WERI-Rb-1 (cell line): ENCODE results near the gene RASSF7.

Experiments
- DNase-seq: peaks from one replicate; pipeline ENCODE4 v3.0.0-alpha.2; 2020
- H3K27ac ChIP-seq: fragments of 250-450 bp; sonication (Bioruptor Pico); 2 replicates; pipeline ENCODE4 v1.5.1; 2020; ENCODE audit warnings: mild to moderate bottlenecking, moderate library complexity
- H3K27me3 ChIP-seq: fragments of 250-450 bp; sonication (Bioruptor Pico); 2 replicates; pipeline ENCODE4 v1.5.1; 2021; ENCODE audit warnings: mild to moderate bottlenecking, low read depth, moderate library complexity; ENCODE audit not compliant: insufficient read depth, severe bottlenecking
- H3K36me3 ChIP-seq: fragments of 250-450 bp; sonication (Bioruptor Pico); 2 replicates; pipeline ENCODE4 v1.5.1; 2020; ENCODE audit warnings: mild to moderate bottlenecking, moderate library complexity
- H3K4me3 ChIP-seq: 2 replicates; pipeline ENCODE4 v1.5.1; 2011; ENCODE audit warnings: low read depth, mild to moderate bottlenecking, control low read depth, low read length
- H3K9me3 ChIP-seq: fragments of 250-450 bp; sonication (Bioruptor Pico); 2 replicates; pipeline ENCODE4 v1.5.1; 2021; ENCODE audit warnings: mild to moderate bottlenecking, moderate library complexity; ENCODE audit not compliant: severe bottlenecking
- TF ChIP-seq, protein P1 (sequence below): IDR thresholded peaks from 2 replicates; pipeline ENCODE4 v1.5.1; 2011; ENCODE audit warnings: low read depth, mild to moderate bottlenecking, control low read depth, inconsistent platforms, low read length

Gene RASSF7

DNA sequence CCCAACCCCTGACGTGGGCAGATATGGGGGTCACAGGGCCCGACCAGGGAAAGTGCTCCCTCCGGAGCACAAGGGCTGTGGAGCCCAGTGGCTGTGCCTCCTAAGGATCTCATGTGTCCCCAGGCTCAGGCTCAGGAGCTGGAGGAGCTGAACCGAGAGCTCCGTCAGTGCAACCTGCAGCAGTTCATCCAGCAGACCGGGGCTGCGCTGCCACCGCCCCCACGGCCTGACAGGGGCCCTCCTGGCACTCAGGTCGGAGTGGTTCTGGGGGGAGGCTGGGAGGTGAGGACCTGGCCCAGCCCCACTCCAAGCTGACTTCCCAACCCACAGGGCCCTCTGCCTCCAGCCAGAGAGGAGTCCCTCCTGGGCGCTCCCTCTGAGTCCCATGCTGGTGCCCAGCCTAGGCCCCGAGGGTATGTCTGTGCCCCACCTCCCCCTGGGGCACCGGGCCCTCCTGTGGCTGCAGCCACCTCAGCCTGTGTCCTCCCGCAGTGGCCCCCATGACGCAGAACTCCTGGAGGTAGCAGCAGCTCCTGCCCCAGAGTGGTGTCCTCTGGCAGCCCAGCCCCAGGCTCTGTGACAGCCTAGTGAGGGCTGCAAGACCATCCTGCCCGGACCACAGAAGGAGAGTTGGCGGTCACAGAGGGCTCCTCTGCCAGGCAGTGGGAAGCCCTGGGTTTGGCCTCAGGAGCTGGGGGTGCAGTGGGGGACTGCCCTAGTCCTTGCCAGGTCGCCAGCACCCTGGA, 2.5 kb downstream of the RASSF7 start:
- Histone ChIP-seq H3K9me3 (no peaks in the 10 kb centered on the region), H3K4me3 (no peak overlapping the region), H3K27ac (no peak overlapping the region), H3K36me3 (peaks cover 4% of the 10 kb centered on the region), H3K27me3 (no peaks in the 10 kb centered on the region)
- no peak for DNase-seq
- TF ChIP-seq, protein P1, sequence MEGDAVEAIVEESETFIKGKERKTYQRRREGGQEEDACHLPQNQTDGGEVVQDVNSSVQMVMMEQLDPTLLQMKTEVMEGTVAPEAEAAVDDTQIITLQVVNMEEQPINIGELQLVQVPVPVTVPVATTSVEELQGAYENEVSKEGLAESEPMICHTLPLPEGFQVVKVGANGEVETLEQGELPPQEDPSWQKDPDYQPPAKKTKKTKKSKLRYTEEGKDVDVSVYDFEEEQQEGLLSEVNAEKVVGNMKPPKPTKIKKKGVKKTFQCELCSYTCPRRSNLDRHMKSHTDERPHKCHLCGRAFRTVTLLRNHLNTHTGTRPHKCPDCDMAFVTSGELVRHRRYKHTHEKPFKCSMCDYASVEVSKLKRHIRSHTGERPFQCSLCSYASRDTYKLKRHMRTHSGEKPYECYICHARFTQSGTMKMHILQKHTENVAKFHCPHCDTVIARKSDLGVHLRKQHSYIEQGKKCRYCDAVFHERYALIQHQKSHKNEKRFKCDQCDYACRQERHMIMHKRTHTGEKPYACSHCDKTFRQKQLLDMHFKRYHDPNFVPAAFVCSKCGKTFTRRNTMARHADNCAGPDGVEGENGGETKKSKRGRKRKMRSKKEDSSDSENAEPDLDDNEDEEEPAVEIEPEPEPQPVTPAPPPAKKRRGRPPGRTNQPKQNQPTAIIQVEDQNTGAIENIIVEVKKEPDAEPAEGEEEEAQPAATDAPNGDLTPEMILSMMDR: no peak

DNA sequence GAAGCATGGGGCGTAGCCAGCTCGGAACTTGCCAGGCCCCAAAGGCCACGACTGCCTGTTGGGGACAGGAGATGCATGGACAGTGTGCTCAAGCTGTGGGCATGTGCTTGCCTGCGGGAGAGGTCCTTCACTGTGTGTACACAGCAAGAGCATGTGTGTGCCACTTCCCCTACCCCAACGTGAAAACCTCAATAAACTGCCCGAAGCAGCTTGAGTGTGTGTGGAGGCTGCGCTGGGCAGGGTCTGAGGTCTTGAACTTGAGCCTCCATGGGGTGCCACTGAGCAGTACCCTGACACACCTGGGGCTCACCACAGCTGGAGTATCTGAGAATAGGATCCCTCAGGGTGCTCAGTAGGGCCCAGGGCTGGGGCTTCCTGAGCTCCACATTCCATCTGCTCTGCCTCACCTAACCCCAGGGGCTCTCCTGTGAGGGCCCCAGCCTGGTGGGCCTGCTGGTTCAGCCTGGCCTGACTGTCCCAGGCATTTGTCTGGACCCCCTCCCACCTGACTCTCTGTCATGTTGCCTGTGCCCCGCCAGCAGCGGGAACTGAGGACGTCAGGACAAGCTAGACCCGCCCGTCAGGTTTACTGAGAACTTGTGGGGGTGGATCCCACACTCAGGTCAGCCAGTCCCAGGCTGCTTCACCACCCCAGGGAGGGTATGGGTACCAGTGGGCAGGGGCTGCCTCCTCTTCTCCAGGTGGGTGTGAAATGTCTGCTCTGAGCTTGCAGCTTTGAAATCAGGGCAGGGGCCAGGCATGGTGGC, 3.2 kb downstream of the RASSF7 start:
- peaks cover 4% of the 10 kb centered on the region for H3K36me3 ChIP-seq
- no peaks in the 10 kb centered on the region for H3K27me3 ChIP-seq
- no peaks in the 10 kb centered on the region for H3K9me3 ChIP-seq
- TF ChIP-seq, protein P1: no peak
- no peak for DNase-seq
- no peak overlapping the region for H3K27ac ChIP-seq
- H3K4me3 ChIP-seq: no peak overlapping the region

DNA sequence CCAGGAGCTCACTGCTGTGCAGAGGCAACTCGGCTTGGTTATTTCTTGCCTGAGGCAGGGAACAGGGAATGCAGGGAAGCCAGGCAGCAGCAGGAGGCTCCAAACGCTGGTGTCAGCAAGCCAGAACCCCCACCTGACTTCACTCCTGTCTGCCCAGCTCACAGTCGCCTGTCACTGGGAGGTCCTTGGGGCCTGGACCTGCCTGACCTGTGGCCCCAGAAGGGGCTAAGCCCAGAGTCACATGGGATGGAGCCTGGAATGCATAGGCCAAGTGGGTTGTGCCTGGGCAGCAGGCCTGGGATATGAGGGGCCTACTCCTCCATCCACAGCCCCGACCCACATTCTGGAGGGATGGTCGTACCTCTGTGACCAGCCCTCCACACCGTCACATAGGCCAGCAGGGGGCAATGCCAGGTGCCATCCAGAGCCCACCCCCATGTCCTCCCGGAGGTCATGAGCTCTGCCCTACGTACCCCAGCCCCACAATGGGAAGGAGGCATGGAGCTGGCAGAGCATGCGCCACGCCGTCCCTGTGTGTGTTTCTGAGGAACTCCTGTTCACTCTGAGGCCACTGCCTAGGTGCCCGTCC, 5.2 kb downstream of the RASSF7 start:
- DNase-seq: no peak
- Histone ChIP-seq H3K4me3 (no peak overlapping the region), H3K36me3 (peaks cover 4% of the 10 kb centered on the region), H3K9me3 (no peaks in the 10 kb centered on the region), H3K27ac (no peak overlapping the region), H3K27me3 (no peaks in the 10 kb centered on the region)
- TF ChIP-seq, protein P1: peak; percentile 47

DNA sequence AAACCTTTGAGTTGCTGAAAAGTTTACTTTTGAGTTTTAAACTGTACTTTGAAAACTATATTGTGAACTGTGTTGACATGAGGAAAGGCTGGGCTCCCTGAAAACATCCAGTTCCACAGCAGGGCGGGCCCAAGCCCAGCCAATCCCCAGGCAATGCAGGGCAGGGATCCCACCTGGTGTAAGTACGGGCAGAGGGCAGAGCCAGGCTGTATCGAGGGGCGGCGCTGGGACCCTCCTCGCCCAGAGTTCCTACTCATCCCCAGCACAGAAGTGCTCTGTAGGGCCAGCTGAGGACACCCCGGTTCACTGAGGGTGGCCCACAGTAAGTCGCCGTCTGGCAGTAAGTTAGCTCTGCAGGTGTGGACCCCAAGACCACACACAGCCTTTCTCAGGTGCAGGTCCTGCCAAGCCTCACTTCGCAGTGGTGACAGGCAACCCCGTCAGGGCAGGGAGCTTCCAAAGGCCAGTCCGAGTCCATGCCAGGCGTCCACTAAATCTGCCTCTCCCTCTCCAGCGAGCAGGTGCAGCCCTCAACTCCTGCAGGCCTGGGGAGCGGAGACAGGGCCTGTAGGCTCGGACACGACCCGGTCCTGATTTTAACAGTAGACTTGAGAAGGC, 6.3 kb downstream of the RASSF7 start:
- Histone ChIP-seq H3K27ac (no peak overlapping the region), H3K36me3 (peaks cover 4% of the 10 kb centered on the region), H3K27me3 (no peaks in the 10 kb centered on the region), H3K4me3 (peak overlapping the region; percentile 71), H3K9me3 (no peaks in the 10 kb centered on the region)
- no peak for DNase-seq
- TF ChIP-seq, protein P1: no peak

DNA sequence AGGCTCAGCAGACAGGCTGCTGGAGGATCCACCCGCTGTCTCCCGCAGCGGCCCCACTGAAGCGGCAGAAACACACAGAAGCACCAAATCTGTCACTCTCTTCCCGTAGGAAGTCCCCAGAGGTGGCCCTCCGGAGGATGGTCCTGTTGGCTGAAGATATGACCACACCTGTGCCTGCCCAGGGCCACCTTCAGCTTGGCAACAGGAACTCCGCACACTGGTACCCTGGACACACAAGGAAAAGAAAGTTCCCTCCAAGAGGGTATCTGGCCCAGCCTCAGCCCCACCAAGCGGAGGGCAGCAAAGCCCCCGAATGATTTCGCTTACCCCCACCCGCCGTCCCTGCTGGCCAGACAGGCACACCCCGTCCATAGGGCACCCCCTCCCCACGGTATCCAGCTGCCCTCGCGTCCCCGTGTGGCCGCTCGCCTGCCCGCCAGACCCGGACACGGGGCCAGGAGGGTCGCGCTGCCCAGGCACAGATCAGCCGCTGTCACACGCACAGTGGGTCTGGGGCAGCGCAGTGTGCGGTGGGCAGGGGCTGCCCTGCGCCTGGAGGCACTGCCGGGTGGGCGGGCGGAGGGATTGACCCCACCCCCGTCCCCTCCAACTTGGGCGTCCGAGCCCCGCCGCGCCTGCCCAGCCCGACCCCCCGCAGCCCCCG, 7.0 kb downstream of the RASSF7 start:
- Histone ChIP-seq H3K4me3 (peak overlapping the region; percentile 71), H3K36me3 (peaks cover 4% of the 10 kb centered on the region; the same call in 1 of the 2 replicates), H3K9me3 (no peaks in the 10 kb centered on the region), H3K27ac (peak overlapping the region; percentile 45), H3K27me3 (no peaks in the 10 kb centered on the region)
- TF ChIP-seq, protein P1: no peak
- no peak for DNase-seq
